H1 (cell line): Measurements from ENCODE around the gene MTERF2. TPM values are rescaled to one million over a fixed set of nuclear protein-coding genes. Genes with fewer than 3 reads are reported as not detected.

Experiments used
- CTCF ChIA-PET: fragments of 300-600 bp; sonication (Branson Sonifier 250); formaldehyde crosslinking; loops from one replicate; lab custom pipeline; 2021; ENCODE audit not compliant: partially characterized antibody; lab: Charles Lee
- POLR2A ChIA-PET: fragments of 300-600 bp; sonication (Branson Sonifier 250); formaldehyde crosslinking; loops from one replicate; lab custom pipeline; 2021; ENCODE audit warnings: inconsistent platforms; ENCODE audit not compliant: partially characterized antibody; lab: Charles Lee
- DNase-seq, 2 experiments: peaks; one replicate each; pipeline versions ENCODE4 v3.0.0 to v3.0.0-alpha.2; 2010 to 2022; ENCODE audit warnings: low spot score in 2 of 2, low read depth in 1 of 2, mixed read lengths in 1 of 2
- FAIRE-seq: peaks from 2 replicates; lab custom pipeline; 2011; peaks lifted over from hg19 to GRCh38; lab: Jason Lieb, UNC
- H2AFZ ChIP-seq: 2 replicates; pipeline ENCODE4 v1.8.1; 2012; ENCODE audit warnings: low read length, inconsistent platforms
- H2AK5ac ChIP-seq: 2 replicates; pipeline ENCODE4 v1.6.1; 2013; ENCODE audit warnings: low read depth, low read length
- H2BK120ac ChIP-seq: replicated peaks from 2 replicates; pipeline ENCODE3; 2013; ENCODE audit warnings: low read depth, low read length, inconsistent platforms
- H2BK12ac ChIP-seq: 2 replicates; pipeline ENCODE4 v1.6.1; 2013; ENCODE audit warnings: low read depth, low read length
- H2BK15ac ChIP-seq: 2 replicates; pipeline ENCODE4 v1.6.1; 2013; ENCODE audit warnings: low read length
- H2BK20ac ChIP-seq: 2 replicates; pipeline ENCODE4 v1.6.1; 2013; ENCODE audit warnings: low read length
- H2BK5ac ChIP-seq: 2 replicates; pipeline ENCODE4 v1.6.1; 2013; ENCODE audit warnings: low read depth, low read length
- H3K14ac ChIP-seq: 2 replicates; pipeline ENCODE4 v1.6.1; 2013; ENCODE audit warnings: inconsistent platforms; ENCODE audit not compliant: insufficient read length
- H3K18ac ChIP-seq: 2 replicates; pipeline ENCODE4 v1.6.1; 2013; ENCODE audit warnings: low read length; ENCODE audit errors: extremely low read depth
- H3K23ac ChIP-seq: 2 replicates; pipeline ENCODE4 v1.6.1; 2013; ENCODE audit warnings: inconsistent platforms; ENCODE audit not compliant: insufficient read length
- H3K23me2 ChIP-seq: 2 replicates; pipeline ENCODE4 v1.6.1; 2013; ENCODE audit warnings: low read depth, low read length
- H3K27ac ChIP-seq: 2 replicates; pipeline ENCODE4 v1.6.1; 2011; ENCODE audit warnings: low read depth, low read length, inconsistent platforms
- H3K27me3 ChIP-seq, 4 experiments: replicated peaks in 1 of 4; 1 replicate in 1 of 4; 2 replicates in 3 of 4; pipeline versions ENCODE4 v1.6.1 to v1.8.1; 2011 to 2013; ENCODE audit warnings: low read length in 3 of 4, mild to moderate bottlenecking in 3 of 4, inconsistent platforms in 2 of 4, mixed read lengths in 2 of 4, moderate library complexity in 1 of 4; ENCODE audit not compliant: control insufficient read depth in 3 of 4, insufficient read depth in 3 of 4; ENCODE audit errors: extremely low read depth in 1 of 4
- H3K36me3 ChIP-seq, 4 experiments: 2 replicates each; pipeline versions ENCODE4 v1.6.1 to v1.8.1; 2011 to 2013; ENCODE audit warnings: mild to moderate bottlenecking in 4 of 4, low read length in 3 of 4, moderate library complexity in 2 of 4, control low read depth in 1 of 4, inconsistent platforms in 1 of 4; ENCODE audit not compliant: insufficient read depth in 4 of 4, control insufficient read depth in 2 of 4
- H3K4ac ChIP-seq: replicated peaks from 2 replicates; pipeline ENCODE3; 2013; ENCODE audit warnings: low read length, low read depth, mixed read lengths, inconsistent platforms; ENCODE audit not compliant: insufficient read length
- H3K4me1 ChIP-seq, 4 experiments: replicated peaks in 1 of 4; 1 replicate in 1 of 4; 2 replicates in 3 of 4; pipeline versions ENCODE4 v1.6.1 to v1.8.1; 2011 to 2013; ENCODE audit warnings: low read length in 3 of 4, inconsistent platforms in 2 of 4, mixed read lengths in 1 of 4; ENCODE audit not compliant: insufficient read depth in 4 of 4, control insufficient read depth in 3 of 4
- H3K4me2 ChIP-seq, 2 experiments: 2 replicates each; pipeline versions ENCODE4 v1.6.1 to v1.8.1; 2011 to 2013; ENCODE audit warnings: low read depth in 2 of 2, low read length in 2 of 2, control low read depth in 1 of 2, inconsistent platforms in 1 of 2, mild to moderate bottlenecking in 1 of 2; ENCODE audit not compliant: insufficient read depth in 1 of 2
- H3K4me3 ChIP-seq, 4 experiments: fragments of 200-600, 300-600 bp in 1 of 4; sonication (generic), shearing (Covaris generic), sonication (Bioruptor Twin) in 1 of 4; 2 replicates each; pipeline versions ENCODE4 v1.5.1 to v1.8.1; 2011 to 2016; ENCODE audit warnings: low read length in 4 of 4, low read depth in 3 of 4, control low read depth in 2 of 4, inconsistent platforms in 2 of 4, mild to moderate bottlenecking in 2 of 4, mixed read lengths in 1 of 4, moderate library complexity in 1 of 4; ENCODE audit not compliant: insufficient read depth in 2 of 4; ENCODE audit errors: extremely low read depth in 1 of 4
- H3K56ac ChIP-seq: replicated peaks from 2 replicates; pipeline ENCODE3; 2013; ENCODE audit warnings: low read depth, mild to moderate bottlenecking, mixed read lengths, low read length, inconsistent platforms; ENCODE audit not compliant: insufficient read length
- H3K79me1 ChIP-seq: 2 replicates; pipeline ENCODE4 v1.6.1; 2013; ENCODE audit warnings: low read depth, low read length, control low read depth
- H3K79me2 ChIP-seq, 2 experiments: 2 replicates each; pipeline versions ENCODE4 v1.6.1 to v1.8.1; 2012 to 2013; ENCODE audit warnings: low read length in 2 of 2, mild to moderate bottlenecking in 2 of 2, inconsistent platforms in 1 of 2; ENCODE audit not compliant: insufficient read depth in 2 of 2, control insufficient read depth in 1 of 2
- H3K9ac ChIP-seq, 4 experiments: replicated peaks in 1 of 4; 1 replicate in 1 of 4; 2 replicates in 3 of 4; pipeline versions ENCODE4 v1.6.1 to v1.8.1; 2011 to 2013; ENCODE audit warnings: low read depth in 3 of 4, low read length in 3 of 4, control low read depth in 2 of 4, mild to moderate bottlenecking in 2 of 4, moderate library complexity in 2 of 4, inconsistent platforms in 1 of 4; ENCODE audit errors: extremely low read depth in 1 of 4
- H3K9me3 ChIP-seq, 2 experiments: 2 replicates each; pipeline versions ENCODE4 v1.6.1 to v1.8.1; 2012 to 2013; ENCODE audit warnings: mild to moderate bottlenecking in 2 of 2, moderate library complexity in 2 of 2, control low read depth in 1 of 2, inconsistent platforms in 1 of 2, low read depth in 1 of 2, low read length in 1 of 2, mixed read lengths in 1 of 2; ENCODE audit not compliant: insufficient read depth in 2 of 2
- H4K20me1 ChIP-seq, 2 experiments: replicated peaks in 1 of 2; 2 replicates each; pipeline versions ENCODE3 to v1.8.1; 2011 to 2013; ENCODE audit warnings: inconsistent platforms in 2 of 2, low read length in 2 of 2, mild to moderate bottlenecking in 1 of 2; ENCODE audit not compliant: insufficient read depth in 2 of 2, control insufficient read depth in 1 of 2
- H4K5ac ChIP-seq: 2 replicates; pipeline ENCODE4 v1.6.1; 2013; ENCODE audit warnings: low read length, low read depth, mixed read lengths, inconsistent platforms; ENCODE audit not compliant: insufficient read length
- H4K8ac ChIP-seq: 2 replicates; pipeline ENCODE4 v1.8.0; 2013; ENCODE audit warnings: mild to moderate bottlenecking, moderate library complexity, low read length, inconsistent platforms; ENCODE audit not compliant: insufficient read depth; ENCODE audit errors: extremely low read depth
- H4K91ac ChIP-seq: replicated peaks from 2 replicates; pipeline ENCODE3; 2013; ENCODE audit warnings: low read length, mixed read lengths, inconsistent platforms; ENCODE audit not compliant: insufficient read length
- BACH1 ChIP-seq: IDR thresholded peaks from 2 replicates; pipeline ENCODE4 v1.6.1; 2012; ENCODE audit warnings: low read length, improper control_type of control experiment
- CHD2 ChIP-seq: IDR thresholded peaks from 2 replicates; pipeline ENCODE4 v1.6.1; 2012; ENCODE audit warnings: low read length, improper control_type of control experiment
- RXRA ChIP-seq: IDR thresholded peaks from 2 replicates; pipeline ENCODE4 v1.6.1; 2011; ENCODE audit warnings: low read depth, mild to moderate bottlenecking, low read length, moderate library complexity; ENCODE audit not compliant: insufficient read depth
- SP4 ChIP-seq: IDR thresholded peaks from 2 replicates; pipeline ENCODE4 v1.6.1; 2012; ENCODE audit warnings: low read length, inconsistent platforms
- WGBS, 2 experiments: shearing (Covaris generic) in 1 of 2; methylation state at CpG; one replicate each; pipeline versions ENCODE4 v1.1.6 to v1.1.7; 2013 to 2015; ENCODE audit warnings: low lambda C conversion rate in 2 of 2, mixed read lengths in 2 of 2, inconsistent platforms in 1 of 2, low coverage in 1 of 2, missing lambda C conversion rate in 1 of 2; ENCODE audit not compliant: insufficient replicate concordance in 2 of 2, insufficient coverage in 1 of 2, insufficient read length in 1 of 2; ENCODE audit errors: extremely low coverage in 1 of 2, missing lambda C conversion rate in 1 of 2; 5-methylcytosine and 5-hydroxymethylcytosine counted together
- polyA plus RNA-seq, 7 experiments: library from polyadenylated mRNA; depleted of rRNA in 3 of 7; stranded (reverse) in 5 of 7; unstranded in 2 of 7; fragments of >200 nt in 5 of 7; fragments of 200-250 nt in 2 of 7; gene quantifications; 1 replicate in 5 of 7; 2 replicates in 1 of 7; 4 replicates in 1 of 7; pipeline versions ENCODE4 v1.2.1 to v1.2.3, GENCODE V29; 2011 to 2013; ENCODE audit warnings: missing spikeins in 2 of 7, mixed read lengths in 2 of 7
- total RNA-seq: library from RNA; stranded (reverse); fragmentation: NEBNext Ultra II Directional; extraction: Animal tissue kit (Norgen Biotek cat#: 25700); gene quantifications from 2 replicates; pipeline ENCODE4 v1.2.1, GENCODE V29; 2021

The MTERF2 gene
- total and polyA plus RNA-seq, 2 of the 8 experiments (the other 6 are each of a cell fraction or from before 2014, with no cell fraction given), result 2.8 to 7.1 TPM

- peaks cover 0 to 3% of the 10 kb centered on the region in 2 experiments for H4K20me1 ChIP-seq
- DNase-seq, result no peak
- no peak overlapping the region for H3K18ac ChIP-seq
- H3K9me3 ChIP-seq, result no peaks in the 10 kb centered on the region
- H4K8ac ChIP-seq, result no peak overlapping the region
- no peak overlapping the region for H3K14ac ChIP-seq
- H3K79me2 ChIP-seq, result no peaks in the 10 kb centered on the region
- H2BK12ac ChIP-seq, result no peak overlapping the region
- H3K56ac ChIP-seq, result no peak overlapping the region
- no peak overlapping the region for H3K4me3 ChIP-seq
- H2BK20ac ChIP-seq, result no peak overlapping the region
- POLR2A ChIA-PET, result no interaction called here
- no peak overlapping the region for H3K4ac ChIP-seq
- no peaks in the 10 kb centered on the region for H3K27me3 ChIP-seq
- H3K79me1 ChIP-seq, result no peaks in the 10 kb centered on the region
- H2AFZ ChIP-seq, result no peak overlapping the region
- H3K4me2 ChIP-seq, result no peak overlapping the region
- no peak overlapping the region for H2BK5ac ChIP-seq
- no peak overlapping the region for H4K5ac ChIP-seq
- no peak overlapping the region for H2BK120ac ChIP-seq
- H3K27ac ChIP-seq, result no peak overlapping the region
- CTCF ChIA-PET, result no interaction called here
- peaks cover 0 to 7% (median 0%) of the 10 kb centered on the region in 4 experiments; a peak in 3 of 8 replicates for H3K36me3 ChIP-seq
- no peaks in the 10 kb centered on the region for H3K4me1 ChIP-seq
- H3K23me2 ChIP-seq, result no peaks in the 10 kb centered on the region
- H4K91ac ChIP-seq, result no peak overlapping the region
- no peak overlapping the region for H3K23ac ChIP-seq
- no peak overlapping the region for H2AK5ac ChIP-seq
- H3K9ac ChIP-seq, result no peak overlapping the region
- H2BK15ac ChIP-seq, result no peak overlapping the region
- no peak for FAIRE-seq
- 82% methylated on average over 3 of the region's 3 CpGs; no CpG with 5 or more reads in 1 of the 2 experiments for WGBS, 2 experiments
- TF ChIP-seq BACH1, result no peak
- TF ChIP-seq CHD2, result no peak
- no peak for TF ChIP-seq RXRA
- TF ChIP-seq SP4, result no peak
Measured at GRCh38 chr12:106974511-106974910, 12.4 kb downstream of the MTERF2 start.
